ENCODE data around the gene PCBP3.

Gene PCBP3

DNA sequence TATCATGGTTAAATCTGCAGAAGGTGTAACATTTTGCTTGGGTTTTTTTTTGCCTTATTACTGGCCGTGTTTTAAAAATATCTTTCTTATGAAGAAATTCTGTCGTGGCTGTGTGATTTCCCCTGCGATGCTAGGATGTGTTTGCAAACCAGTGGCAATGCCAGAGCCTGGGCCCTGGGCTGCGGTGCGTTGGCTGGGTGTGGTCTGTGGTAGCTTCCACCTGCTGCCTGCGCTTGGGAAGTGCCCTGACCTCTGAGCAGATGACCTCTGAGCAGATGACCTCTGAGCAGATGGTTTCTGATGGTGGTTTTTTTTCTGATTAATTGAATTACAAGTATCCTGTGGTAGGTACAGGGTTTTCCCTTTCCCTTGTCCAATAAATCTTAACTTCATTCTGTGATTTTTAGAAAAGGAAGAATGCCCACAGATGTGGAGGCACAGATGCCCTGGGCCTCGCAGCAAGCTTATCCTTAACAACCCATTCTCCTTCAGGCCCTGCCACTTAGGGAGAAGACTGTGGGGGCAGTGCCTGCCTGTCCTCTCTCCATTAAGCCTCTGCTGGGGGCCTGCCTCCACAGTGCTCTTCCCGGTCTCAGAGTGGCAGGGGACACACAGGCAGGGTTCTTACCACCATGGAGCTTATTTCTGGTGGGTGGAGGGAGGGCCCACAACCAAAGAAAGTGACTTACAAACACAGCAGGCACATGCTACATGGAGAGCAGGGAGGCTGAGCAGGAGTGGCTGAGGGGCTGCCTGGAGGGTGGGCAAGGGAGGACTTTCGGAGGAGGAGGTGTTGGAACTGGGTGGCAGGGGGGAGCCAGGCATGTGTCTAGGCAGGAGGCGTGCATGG lies 81.7 kb downstream of the PCBP3 start:
- DNase-seq (ENCODE audit: low read depth), result no peak

GRCh38 chr21:45725844-45726200 lies 82.3 kb downstream of the PCBP3 start:
- DNase-seq (ENCODE audit: low read depth), result no peak

- no peak for DNase-seq (ENCODE audit: low read depth)
Observed at GRCh38 chr21:45726438-45726837, 82.9 kb downstream of the PCBP3 start.

- DNase-seq (ENCODE audit: low read depth), result no peak
Observed at GRCh38 chr21:45727390-45727789, 83.9 kb downstream of the PCBP3 start.

- DNase-seq (ENCODE audit: low read depth), result no peak
Observed at GRCh38 chr21:45735259-45736000, 91.9 kb downstream of the PCBP3 start.

- no peak for DNase-seq (ENCODE audit: low read depth)
Observed at GRCh38 chr21:45736042-45736689, 92.6 kb downstream of the PCBP3 start.

DNA sequence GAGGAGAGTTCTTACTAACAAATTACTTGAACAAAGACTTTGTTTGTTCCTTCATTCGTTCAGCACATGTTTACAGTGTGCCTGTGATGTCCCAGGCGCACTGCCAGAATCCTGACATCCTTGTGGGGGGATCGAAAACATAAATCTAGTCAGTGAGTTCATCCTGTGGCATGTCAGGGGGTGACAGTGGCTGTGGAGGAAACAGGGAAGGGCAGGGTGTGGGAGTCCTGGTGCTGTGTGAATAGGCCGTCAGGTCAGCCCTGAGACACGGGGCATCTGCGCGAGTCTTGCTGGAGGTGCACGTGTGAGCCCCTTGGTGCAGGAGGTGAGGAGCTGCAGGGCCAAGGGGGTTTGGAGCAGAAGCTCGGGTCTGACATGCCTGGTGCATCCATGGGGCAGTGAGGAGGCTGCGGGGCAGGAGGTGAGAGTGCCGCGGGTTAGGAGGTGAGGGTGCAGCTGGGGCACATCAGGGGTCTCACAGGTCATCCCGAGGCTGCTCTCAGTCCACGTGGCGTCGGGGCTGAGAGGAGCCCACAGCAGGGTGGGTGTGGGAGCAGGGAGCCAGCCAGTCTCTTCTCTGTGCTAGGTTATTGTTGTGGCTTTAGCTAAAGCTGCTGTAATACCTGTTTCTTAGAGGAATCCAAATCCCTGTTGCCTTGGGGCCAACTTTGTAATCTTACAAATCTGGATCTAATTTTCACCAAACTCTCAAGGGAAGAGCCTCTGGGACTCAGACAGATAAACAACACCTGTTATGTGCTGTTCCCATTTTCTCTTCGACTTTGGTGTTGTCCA lies 93.4 kb downstream of the PCBP3 start:
- DNase-seq (ENCODE audit: low read depth), result no peak

DNA sequence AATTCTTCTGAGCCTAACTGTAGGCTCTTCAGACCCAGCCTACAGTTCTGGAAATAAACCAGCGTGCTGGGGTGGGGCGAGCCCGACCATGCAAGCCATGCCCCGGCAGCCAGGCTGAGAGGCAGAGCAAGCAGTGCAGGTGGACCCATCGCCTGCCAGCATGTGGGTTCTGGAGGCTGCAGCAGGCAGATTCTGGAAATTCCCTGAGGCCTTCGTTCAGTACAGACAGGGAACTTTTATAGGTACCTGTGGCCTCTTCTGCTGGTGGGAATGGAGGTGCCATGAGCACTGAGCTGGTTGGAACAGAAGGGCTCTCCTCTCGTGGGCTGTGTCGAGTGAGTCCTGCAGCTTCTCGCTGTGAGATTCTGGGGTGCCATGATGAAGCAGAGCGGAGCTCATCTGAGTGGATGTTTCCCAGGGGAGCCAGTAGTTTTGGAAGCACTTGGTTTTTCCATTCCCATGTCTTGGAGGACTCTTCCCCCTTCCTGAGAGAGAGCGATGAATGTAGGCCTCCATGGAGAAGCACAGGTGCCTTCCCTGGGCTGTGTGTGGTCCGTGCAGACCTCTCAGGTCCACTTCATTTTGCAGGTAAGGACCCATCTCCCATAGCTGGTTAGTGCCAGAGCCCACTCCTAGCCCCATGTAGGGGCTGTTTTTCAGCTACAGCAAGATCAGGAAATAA lies 94.1 kb downstream of the PCBP3 start:
- no peak for DNase-seq (ENCODE audit: low read depth)

DNA sequence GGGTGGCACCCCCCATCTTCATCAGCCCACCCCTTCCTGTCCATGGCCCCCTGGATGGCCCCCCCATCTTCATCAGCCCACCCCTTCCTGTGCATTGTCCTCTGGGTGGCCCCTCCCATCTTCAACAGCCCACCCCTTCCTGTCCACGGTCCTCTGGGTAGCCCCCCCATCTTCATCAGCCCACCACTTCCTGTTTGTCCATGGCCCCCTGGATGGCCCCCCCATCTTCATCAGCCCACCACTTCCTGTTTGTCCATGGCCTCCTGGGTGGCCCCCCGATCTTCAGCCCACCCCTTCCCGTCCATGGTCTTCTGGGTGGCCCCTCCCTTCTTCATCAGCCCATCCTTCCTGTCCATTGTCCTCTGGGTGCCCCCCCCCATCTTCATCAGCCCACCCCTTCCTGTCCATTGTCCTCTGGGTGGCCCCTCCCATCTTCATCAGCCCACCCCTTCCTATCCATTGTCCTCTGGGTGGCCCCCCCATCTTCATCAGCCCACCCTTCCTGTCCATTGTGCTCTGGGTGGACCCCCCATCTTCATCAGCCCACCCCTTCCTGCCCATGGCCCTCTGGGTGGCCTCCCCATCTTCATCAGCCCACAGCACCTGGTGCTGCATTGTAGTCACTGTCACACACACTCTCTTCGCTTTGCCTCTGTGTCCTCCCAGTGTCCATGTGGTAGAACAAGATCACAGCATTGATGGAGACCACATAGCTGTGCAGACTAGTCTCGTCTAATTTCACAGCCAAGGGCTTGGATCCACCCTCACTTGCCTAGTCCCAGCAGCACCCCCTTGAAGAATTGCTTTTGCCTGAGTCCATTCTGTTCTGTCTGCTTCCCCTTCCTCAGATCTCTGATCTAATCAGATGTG lies 95.9 kb downstream of the PCBP3 start:
- no peak for DNase-seq (ENCODE audit: low read depth)

DNA sequence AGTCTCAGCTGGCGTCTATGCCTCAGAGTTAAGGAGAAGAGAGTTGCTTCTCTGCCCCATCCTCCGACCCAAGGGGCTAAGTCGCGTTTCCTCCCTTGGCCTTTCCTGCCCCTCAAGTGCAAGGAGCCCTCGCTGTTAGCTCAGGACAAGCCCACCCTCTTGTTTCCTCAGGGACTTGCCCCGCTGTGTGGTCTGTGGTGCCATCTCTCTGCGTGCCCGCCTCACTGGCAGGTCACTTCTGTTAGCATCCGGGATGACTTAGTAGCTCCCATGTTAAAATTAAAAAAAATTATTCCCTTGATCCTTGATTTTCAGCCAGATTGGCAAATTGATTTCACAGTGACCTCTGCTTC lies 96.5 kb downstream of the PCBP3 start:
- no peak for DNase-seq (ENCODE audit: low read depth)

GRCh38 chr21:45740491-45741357 lies 97.2 kb downstream of the PCBP3 start:
- DNase-seq (ENCODE audit: low read depth), result no peak

DNA sequence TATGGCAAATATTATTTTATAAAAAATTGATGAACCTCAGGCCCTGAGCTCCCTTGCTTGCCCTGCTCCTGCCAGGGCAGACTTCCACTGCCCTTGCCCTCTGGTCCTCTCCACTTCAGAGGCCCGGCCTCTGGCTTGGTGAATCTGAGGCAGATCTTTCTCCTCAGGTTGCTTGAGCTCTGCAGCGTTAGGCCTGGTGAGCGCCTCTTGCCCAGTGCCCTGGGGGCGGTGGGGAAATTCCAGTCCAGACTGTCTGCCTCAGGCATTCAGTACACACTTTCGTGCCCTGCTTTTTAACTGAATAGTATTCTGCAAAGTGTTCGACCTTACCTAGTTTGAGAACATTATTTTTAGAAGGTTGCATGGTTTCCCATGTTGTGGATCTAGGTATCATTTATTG lies 98.2 kb downstream of the PCBP3 start:
- no peak for DNase-seq (ENCODE audit: low read depth)

DNA sequence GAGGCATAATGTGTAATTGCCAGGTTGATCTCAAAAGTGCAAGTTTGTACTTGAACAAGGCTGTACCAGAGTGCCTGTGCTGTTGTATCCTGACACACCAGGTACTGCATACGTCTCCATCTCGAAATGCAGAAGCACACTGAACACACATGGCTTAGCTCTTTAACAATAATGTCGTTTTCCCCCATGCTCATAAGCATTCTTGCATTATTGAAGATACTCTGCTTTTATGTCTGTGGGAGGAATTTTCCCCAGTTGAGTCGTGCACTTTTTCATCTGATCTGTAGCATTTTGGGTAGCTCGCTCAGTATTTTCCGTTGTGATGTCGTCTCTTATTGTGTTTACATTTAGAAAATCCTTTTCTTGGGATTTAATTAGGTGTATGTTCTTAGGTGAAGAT lies 98.7 kb downstream of the PCBP3 start:
- DNase-seq (ENCODE audit: low read depth), result no peak

GRCh38 chr21:45745256-45745655 lies 101.7 kb downstream of the PCBP3 start:
- no peak for DNase-seq (ENCODE audit: low read depth)

DNA sequence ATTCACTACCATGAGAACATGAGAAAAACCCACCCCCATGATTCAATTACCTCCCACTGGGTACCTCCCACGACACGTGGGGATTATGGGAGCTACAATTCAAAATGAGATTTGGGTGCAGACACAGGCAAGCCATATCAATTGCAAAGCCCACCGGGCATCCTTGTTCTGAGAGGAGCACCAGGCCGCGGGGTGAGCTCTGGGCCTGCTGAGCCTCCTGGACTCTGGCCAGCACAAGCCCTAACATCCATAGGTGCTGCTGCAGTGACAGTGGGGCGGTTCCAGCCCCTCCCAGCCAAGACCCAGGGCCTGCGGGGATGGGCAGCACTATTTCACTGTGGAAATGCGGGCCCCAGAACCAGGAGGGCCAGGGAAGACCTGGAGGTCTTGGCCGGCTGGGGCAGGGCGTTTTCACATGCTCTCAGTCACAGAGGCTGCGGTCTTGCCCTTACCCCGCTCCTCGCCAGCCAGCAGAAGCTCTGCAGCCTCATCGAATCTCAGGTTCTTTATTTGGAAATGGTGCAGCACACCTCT lies 103.8 kb downstream of the PCBP3 start:
- no peak for DNase-seq (ENCODE audit: low read depth)

GRCh38 chr21:45747802-45748445 lies 104.4 kb downstream of the PCBP3 start:
- DNase-seq (ENCODE audit: low read depth), result no peak

DNA sequence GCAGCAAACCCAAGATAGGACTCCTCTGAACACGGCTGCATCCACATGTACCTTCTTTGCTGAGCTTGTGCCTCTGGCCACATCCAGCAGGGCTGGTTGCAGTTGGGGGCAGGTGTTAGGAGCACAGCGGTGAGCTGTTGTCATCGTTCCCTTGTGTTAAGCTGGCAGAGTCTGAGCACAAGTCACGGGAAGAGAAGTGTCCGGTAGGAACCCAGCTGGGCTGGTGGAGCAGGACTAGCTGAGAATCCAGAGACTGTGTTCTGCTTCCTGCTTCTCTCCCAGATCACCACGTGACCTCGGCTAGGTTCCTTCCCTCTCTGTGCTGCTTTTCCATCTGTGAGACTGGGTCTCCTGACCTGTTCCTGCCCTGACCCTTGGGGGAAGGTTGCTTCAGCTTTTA lies 105.1 kb downstream of the PCBP3 start:
- no peak for DNase-seq (ENCODE audit: low read depth)

DNA sequence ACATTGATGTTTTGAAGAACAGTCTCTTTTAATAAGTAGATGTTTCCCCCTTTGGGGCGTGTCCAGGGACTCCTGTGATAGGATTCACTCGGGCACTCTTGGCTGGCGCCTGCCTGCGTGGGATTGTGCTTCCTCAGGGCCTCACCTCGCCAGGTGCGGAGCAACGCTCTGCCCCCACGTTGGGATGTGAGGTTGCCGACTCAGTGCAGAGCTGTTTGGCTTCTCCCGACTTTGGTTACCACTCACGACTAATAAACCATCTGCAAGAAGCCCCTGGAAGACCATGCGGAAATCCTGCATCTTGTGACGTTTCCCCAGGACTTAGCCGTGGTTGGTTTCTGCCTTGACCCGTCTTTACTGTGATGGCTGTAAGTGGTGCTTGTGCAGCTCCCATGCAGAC lies 106.4 kb downstream of the PCBP3 start:
- no peak for DNase-seq (ENCODE audit: low read depth)

- no peak for DNase-seq (ENCODE audit: low read depth)
Observed at GRCh38 chr21:45750936-45751335, 107.4 kb downstream of the PCBP3 start.
